ENCODE results near the gene LIFR.

Gene LIFR

DNA sequence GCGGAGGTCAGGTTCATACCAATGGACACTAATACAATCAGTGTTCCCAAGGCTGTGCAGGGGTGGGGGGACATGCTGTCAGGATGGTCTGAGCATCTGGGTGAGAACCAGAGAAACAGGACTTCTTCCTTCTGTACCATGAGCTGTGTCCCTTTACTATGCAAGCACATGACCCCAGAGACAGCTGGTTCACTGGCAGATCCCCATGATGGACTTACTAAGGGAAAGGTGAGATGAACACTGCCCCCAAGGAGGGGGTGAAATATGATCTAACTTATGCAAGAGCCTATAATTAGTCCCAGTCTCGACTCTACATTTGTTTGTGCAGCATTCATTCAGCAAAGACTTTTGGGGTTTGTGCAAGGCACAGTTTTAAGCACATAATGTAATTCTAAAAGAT, 91.4 kb downstream of the LIFR start:
- DNase-seq (ENCODE audit: low spot score): no peak

GRCh38 chr5:38463634-38464521, 92.6 kb downstream of the LIFR start:
- peak; percentile 75 for DNase-seq (ENCODE audit: low spot score)

DNA sequence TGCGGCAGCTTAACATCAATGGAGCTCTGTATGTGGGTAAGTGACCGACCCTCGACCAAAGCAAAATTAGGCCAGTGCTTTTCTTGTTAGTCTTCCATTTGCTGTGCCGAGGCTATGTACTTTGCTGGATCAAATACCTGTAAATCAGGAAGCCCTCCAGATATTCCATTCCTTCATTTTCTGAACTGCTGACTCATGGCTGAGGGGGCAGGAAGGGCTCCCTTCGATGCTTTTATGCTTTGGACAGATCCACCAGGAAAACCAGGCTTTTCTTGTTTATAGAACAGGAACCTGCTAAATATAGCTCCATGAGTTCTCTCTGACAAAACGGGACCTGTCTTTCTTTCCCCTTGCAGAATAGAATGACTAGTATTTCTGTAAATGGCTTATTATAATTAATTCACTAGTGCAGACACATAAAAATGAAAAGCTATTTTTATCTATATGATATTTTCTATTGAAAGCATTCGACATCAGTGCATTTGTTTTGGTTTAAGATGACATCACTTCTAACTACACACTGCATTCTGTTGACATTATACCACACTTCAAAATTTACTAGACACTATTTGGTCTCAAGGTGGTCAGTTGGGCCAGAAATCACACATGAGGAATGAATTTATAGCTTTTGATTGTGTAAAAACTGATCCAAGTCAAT, 93.3 kb downstream of the LIFR start:
- DNase-seq (ENCODE audit: low spot score): no peak

- DNase-seq (ENCODE audit: low spot score): no peak
Measured at GRCh38 chr5:38458174-38458573, 98.3 kb downstream of the LIFR start.

GRCh38 chr5:38456657-38457399, 99.6 kb downstream of the LIFR start:
- no peak for DNase-seq (ENCODE audit: low spot score)

- no peak for DNase-seq (ENCODE audit: low spot score)
Measured at GRCh38 chr5:38455796-38456330, 100.6 kb downstream of the LIFR start.

DNA sequence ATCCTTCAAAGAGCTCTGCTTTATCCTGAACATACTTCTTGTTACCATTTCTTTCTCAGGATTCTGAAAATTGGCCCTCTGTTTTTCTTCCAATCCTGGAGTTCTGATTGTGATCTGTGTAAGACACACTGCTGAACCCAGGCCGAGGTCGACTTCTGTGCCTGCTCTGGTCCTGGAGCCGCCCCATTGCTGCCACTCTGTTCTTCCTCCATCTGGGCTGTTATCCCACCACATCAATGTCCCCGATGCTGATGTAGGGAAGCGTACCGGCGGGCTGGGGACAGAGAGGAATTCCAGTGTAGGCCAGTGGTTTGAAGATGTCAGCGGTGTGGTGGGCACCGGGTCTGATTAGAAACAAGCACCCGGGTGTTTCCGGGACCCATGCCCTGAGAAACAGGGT, 102.5 kb downstream of the LIFR start:
- DNase-seq (ENCODE audit: low spot score): no peak

DNA sequence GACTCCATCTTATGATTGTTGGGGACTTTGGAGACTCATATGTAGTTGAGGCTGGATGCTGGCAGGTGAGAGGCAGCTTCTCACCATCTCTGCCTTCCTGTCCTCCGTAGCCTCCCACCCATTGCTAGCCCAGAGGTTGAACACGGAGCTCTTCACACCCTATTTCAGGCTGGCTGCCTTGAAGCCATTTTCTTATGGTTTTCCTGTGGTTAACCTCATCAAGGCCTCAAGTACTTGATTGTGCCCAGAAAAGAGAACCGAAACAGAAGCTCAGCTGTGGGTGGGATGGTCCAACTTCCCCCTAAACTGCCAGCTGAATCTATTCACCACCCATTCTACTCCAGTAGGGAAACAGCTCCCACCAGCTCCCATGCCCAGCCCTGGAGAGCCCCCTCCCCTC, 102.9 kb downstream of the LIFR start:
- no peak for DNase-seq (ENCODE audit: low spot score)

DNA sequence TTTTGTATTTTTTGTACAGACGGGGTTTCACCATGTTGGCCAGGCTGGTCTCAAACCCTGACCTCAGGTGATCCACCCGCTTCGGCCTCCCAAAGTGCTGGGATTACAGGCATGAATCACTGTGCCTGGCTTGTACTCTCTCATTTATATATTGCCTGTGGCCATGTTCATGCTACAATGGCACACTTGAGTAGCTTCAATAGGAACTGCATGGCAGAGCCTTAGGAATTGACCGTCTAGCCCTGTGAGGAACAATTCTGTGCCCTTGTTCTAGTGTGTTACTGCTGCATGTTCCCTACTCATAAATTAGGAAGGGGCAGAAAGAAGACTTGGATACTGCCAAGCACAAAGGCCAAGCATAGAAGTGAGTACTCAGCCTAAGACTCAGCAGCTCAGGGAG, 104.2 kb downstream of the LIFR start:
- no peak for DNase-seq (ENCODE audit: low spot score)

- DNase-seq (ENCODE audit: low spot score): no peak
Measured at GRCh38 chr5:38451074-38451725, 105.2 kb downstream of the LIFR start.

GRCh38 chr5:38450627-38451026, 105.8 kb downstream of the LIFR start:
- DNase-seq (ENCODE audit: low spot score): no peak

DNA sequence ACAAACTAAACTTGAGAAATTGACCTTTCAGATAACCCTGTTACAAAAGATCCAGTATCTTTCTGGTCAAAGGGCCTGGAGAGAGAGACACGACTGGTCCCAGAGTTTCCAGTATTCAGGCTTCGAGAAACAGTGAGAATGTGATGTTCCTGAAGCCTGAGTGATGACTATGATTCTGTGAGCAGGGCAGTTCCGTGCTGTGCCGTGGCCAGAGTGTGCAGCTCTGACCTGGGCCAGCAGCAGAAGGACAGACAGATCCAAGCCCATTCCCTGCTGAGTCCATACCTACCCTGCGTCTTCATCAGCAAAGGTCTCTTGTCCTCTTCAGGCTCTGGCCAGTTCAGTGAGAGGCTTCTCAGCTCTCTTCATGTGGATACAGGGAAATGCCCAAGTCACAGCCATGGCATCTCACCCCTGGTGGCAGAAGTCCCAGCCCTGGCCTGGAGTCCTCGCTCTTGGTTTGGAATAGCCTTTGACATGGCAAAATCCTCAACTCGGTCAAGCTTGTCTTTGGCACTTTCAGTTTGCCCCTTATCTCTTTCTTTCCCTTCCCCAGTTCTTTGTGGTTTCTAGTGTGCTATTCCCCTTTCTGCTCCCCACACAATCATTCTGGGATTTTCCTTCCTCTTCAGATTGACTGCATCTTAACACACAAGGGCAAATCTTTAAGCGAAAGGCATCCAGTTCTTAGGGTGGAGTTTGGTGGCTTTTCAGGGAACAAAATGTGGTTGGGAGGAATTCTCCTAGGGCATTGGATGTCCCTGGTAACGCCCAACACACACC, 107.7 kb downstream of the LIFR start:
- no peak for DNase-seq (ENCODE audit: low spot score)

- no peak for DNase-seq (ENCODE audit: low spot score)
Measured at GRCh38 chr5:38447786-38448185, 108.7 kb downstream of the LIFR start.

GRCh38 chr5:38447056-38447455, 109.4 kb downstream of the LIFR start:
- no peak for DNase-seq (ENCODE audit: low spot score)

DNA sequence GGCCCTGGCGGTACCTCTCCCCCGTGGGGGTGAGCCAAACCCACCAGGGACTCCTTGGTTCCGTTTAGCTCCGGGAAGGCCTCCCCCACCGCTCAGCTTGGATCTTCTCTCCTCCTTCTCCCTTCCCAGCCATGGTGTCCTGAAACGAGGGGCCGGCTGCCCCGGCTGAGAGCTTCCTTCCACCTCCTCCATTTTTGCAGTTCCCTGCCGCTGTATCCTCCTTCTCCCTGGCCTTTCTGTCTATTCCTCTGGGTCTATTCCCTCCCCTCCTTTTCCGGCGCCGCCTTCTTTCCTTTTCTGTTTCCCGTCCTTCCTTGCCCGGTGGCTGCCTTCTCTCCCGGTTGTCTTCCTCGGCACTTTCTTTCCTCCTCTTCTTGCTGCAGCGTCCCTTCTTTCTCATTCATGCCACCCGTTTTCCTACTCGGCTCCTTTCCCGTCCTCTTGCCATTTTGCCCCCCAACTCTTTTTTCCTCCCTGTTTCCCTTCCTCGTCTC, 110.4 kb downstream of the LIFR start:
- DNase-seq (ENCODE audit: low spot score): no peak

DNA sequence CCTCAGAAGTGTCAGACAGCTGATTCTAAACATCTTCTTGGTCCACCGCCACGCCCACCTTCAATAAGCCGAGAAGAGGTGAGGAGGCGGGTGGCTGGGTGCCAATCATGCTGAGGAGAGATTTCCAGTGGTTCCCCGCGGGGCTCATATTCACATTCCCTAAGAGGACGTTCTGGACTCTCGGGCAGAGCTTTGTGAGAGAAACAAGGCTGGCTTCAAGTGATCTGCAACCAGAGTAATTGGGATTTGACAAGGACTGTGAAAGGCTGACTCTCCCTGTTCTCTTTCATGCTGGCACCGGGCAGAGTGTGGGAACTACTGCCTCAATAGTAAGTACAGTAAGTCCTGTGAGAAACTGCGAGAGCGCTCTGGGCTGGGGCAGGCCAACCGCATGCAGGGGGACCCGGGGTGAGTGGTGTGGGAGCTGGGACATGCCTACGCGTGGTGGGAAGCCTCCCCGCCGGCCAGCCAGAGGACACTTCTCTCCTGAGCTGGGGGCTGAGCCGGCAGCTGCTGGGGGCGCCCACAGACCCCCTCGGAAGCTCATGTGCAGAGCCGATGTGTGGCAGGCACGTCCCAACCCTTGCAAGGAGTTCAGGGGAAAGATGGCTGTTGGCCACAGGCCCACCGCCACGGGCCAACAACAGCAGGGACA, 110.9 kb downstream of the LIFR start:
- no peak for DNase-seq (ENCODE audit: low spot score)

GRCh38 chr5:38443390-38443789, 113.1 kb downstream of the LIFR start:
- DNase-seq (ENCODE audit: low spot score): no peak

DNA sequence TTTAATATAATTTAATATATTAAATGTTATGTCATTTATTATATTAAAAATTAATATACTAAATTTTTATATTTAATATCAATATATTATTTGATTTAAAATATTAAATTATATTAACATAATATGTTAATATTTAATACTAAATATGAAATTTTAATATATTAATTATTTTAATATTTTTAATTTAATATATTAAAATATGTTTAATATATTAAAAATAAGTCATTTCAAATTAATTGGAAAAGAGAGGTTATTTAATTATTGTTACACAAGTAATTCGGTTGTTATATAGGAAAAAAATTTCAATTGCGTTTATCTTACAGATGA, 114.2 kb downstream of the LIFR start:
- no peak for DNase-seq (ENCODE audit: low spot score)

- DNase-seq (ENCODE audit: low spot score): peak; percentile 88
Measured at GRCh38 chr5:38441453-38442246, 114.8 kb downstream of the LIFR start.

GRCh38 chr5:38438757-38439156, 117.7 kb downstream of the LIFR start:
- no peak for DNase-seq (ENCODE audit: low spot score)
